T-helper 17 cell (primary cell): ENCODE data around the gene DYRK3. TPM values are rescaled to one million over a fixed set of nuclear protein-coding genes. Genes with fewer than 3 reads are reported as not detected.
A peak's percentile ranks its signal among the peaks of the same experiment; 100 is the strongest.
"Not testable (repeated sequence)": the region's sequence is repeated elsewhere in the genome, so short reads cannot be mapped to it uniquely, and the experiment has no call there.

Experiments
- ATAC-seq: fragments of 150-1000 bp; cut with Tn5 transposase; 2 replicates; pipeline ENCODE4 v1.10.0; 2021; ENCODE audit warnings: mild to moderate bottlenecking, moderate library complexity
- DNase-seq, 3 donors: peaks; one replicate each; pipeline versions ENCODE4 v3.0.0 to v3.0.0-alpha.2; 2020 to 2021
- H3K9me3 ChIP-seq: one replicate; pipeline ENCODE4 v1.7.0; 2013; ENCODE audit warnings: low read length, mild to moderate bottlenecking; ENCODE audit not compliant: control insufficient read depth, poor library complexity, severe bottlenecking
- H3K27ac Mint-ChIP-seq: one replicate; pipeline ENCODE4 v1.8.0; 2022; ENCODE audit warnings: mild to moderate bottlenecking, moderate library complexity, mixed read lengths
- H3K27me3 Mint-ChIP-seq: one replicate; pipeline ENCODE4 v1.8.0; 2022; ENCODE audit warnings: mixed read lengths
- H3K36me3 Mint-ChIP-seq: one replicate; pipeline ENCODE4 v1.8.0; 2022; ENCODE audit warnings: low read depth, mixed read lengths
- H3K4me1 Mint-ChIP-seq: one replicate; pipeline ENCODE4 v1.8.0; 2022; ENCODE audit warnings: mild to moderate bottlenecking, mixed read lengths
- H3K4me3 Mint-ChIP-seq: one replicate; pipeline ENCODE4 v1.8.0; 2022; ENCODE audit warnings: mild to moderate bottlenecking, moderate library complexity, mixed read lengths
- total RNA-seq, 4 donors: library from RNA in 2 of 4; stranded (reverse) in 2 of 4; gene quantifications; one replicate each; pipeline ENCODE4 v1.2.3 and lab custom pipeline; 2022 to 2026

Gene DYRK3
- total RNA-seq, 2 donors from 2014 or later: 3.0 to 3.6 TPM

DNA sequence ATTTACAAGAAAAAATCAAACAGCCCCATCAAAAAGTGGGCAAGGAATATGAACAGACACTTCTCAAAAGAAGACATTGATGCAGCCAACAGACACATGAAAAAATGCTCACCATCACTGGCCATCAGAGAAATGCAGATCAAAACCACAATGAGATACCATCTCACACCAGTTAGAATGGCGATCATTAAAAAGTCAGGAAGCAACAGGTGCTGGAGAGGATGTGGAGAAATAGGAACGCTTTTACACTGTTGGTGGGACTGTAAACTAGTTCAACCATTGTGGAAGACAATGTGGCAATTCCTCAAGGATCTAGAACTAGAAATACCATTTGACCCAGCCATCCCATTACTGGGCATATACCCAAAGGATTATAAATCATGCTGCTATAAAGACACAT is 6.7 kb downstream of the DYRK3 start:
- not testable (repeated sequence) for H3K4me1 Mint-ChIP-seq, H3K9me3 ChIP-seq, H3K27me3 Mint-ChIP-seq, ATAC-seq, H3K36me3 Mint-ChIP-seq, H3K27ac Mint-ChIP-seq, H3K4me3 Mint-ChIP-seq, DNase-seq

GRCh38 chr1:206643118-206643698 is 7.9 kb downstream of the DYRK3 start:
- DNase-seq: no peak
- H3K27me3 Mint-ChIP-seq: no peaks in the 10 kb centered on the region
- no peaks in the 10 kb centered on the region for H3K9me3 ChIP-seq
- H3K27ac Mint-ChIP-seq: no peak overlapping the region
- ATAC-seq: no peak
- H3K4me3 Mint-ChIP-seq: no peak overlapping the region
- peaks cover 2% of the 10 kb centered on the region for H3K36me3 Mint-ChIP-seq
- no peaks in the 10 kb centered on the region for H3K4me1 Mint-ChIP-seq

DNA sequence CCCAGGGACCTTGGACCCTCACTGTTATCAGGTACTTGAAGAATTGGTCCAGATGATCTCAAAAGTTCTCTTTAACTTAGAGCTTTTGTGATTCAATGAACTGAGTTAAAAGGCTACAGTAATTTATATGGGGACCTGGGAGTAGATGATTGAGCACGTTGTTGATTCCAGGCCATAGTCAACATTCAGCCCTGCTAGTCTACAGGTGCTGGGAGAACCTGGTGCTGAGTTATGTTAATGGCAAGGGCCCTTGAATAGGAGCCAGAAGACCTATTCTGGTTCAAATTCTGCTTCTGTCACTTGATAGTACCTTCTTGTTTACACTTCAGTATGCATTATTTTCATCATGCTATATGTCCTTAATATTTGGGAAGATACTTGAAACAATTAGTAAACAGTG is 11.2 kb downstream of the DYRK3 start:
- H3K9me3 ChIP-seq: no peaks in the 10 kb centered on the region
- ATAC-seq: no peak
- H3K27me3 Mint-ChIP-seq: no peaks in the 10 kb centered on the region
- no peak overlapping the region for H3K4me3 Mint-ChIP-seq
- no peak for DNase-seq
- H3K36me3 Mint-ChIP-seq: peaks cover 2% of the 10 kb centered on the region
- no peak overlapping the region for H3K27ac Mint-ChIP-seq
- peaks cover 5% of the 10 kb centered on the region for H3K4me1 Mint-ChIP-seq

- no peak for DNase-seq
- H3K4me1 Mint-ChIP-seq: peaks cover 5% of the 10 kb centered on the region
- H3K36me3 Mint-ChIP-seq: peaks cover 2% of the 10 kb centered on the region
- no peak overlapping the region for H3K27ac Mint-ChIP-seq
- no peaks in the 10 kb centered on the region for H3K9me3 ChIP-seq
- H3K4me3 Mint-ChIP-seq: no peak overlapping the region
- ATAC-seq: no peak
- no peaks in the 10 kb centered on the region for H3K27me3 Mint-ChIP-seq
Measured at GRCh38 chr1:206647224-206647623, 11.9 kb downstream of the DYRK3 start.

DNA sequence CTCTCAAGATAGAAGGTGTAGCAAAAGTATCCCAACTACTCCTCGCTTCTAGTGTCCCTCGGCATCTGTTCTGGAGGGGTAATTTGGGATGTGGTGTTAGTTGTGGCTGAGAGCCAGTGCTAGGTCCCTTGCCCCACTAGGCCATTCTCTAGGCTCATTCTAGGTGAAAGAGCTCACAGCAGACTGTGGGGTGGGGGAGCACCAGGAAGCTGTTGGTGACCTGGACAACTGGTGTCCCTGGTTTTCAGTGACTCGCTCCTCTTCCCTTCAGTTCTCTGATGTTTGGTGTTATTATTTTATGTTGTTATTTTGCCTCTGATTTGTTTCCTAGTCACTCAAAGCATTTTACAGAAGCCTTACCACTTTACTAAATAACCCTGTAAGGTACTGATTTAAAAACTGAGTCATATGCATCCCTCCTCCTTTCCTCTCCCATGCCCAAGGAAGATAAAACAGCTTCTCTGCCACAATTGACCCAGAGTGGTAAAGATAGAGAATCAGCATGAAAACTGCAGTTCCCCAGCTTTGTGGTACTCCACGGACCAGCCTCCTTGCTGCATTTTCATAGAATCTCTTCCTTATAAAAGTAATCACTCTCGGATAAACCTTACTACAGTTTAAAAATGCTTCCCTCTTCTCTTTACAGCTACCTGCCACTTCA is 14.1 kb downstream of the DYRK3 start:
- DNase-seq (no peak), ATAC-seq (no peak)
- no peaks in the 10 kb centered on the region for H3K9me3 ChIP-seq
- Mint-ChIP-seq H3K27me3 (no peaks in the 10 kb centered on the region), H3K27ac (peak overlapping the region; percentile 57), H3K4me3 (no peak overlapping the region), H3K4me1 (peaks cover 5% of the 10 kb centered on the region), H3K36me3 (no peaks in the 10 kb centered on the region)

DNA sequence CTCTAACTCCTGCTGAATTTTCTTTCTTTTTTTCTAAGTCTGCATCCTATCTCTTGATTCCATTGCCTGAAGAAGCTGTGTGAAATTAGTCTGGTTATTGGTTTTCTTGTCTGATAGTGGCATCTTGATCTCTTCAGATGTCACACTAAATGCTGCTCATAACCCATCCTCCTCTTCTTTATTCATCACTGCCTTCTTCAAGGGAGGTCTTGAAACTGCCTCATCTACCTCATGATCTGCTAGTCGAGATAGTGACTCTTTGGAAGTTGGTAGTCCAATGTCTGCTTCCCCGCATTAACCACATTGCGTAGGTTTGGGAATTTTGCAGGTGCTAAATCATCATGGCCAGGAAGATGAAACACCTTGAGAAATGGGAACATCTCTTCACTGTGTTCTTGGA is 15.7 kb downstream of the DYRK3 start:
- ATAC-seq (no peak), DNase-seq (no peak)
- Mint-ChIP-seq H3K27ac (no peak overlapping the region), H3K36me3 (no peaks in the 10 kb centered on the region), H3K4me3 (peak overlapping the region; percentile 65), H3K27me3 (no peaks in the 10 kb centered on the region), H3K4me1 (peaks cover 5% of the 10 kb centered on the region)
- H3K9me3 ChIP-seq: no peaks in the 10 kb centered on the region

DNA sequence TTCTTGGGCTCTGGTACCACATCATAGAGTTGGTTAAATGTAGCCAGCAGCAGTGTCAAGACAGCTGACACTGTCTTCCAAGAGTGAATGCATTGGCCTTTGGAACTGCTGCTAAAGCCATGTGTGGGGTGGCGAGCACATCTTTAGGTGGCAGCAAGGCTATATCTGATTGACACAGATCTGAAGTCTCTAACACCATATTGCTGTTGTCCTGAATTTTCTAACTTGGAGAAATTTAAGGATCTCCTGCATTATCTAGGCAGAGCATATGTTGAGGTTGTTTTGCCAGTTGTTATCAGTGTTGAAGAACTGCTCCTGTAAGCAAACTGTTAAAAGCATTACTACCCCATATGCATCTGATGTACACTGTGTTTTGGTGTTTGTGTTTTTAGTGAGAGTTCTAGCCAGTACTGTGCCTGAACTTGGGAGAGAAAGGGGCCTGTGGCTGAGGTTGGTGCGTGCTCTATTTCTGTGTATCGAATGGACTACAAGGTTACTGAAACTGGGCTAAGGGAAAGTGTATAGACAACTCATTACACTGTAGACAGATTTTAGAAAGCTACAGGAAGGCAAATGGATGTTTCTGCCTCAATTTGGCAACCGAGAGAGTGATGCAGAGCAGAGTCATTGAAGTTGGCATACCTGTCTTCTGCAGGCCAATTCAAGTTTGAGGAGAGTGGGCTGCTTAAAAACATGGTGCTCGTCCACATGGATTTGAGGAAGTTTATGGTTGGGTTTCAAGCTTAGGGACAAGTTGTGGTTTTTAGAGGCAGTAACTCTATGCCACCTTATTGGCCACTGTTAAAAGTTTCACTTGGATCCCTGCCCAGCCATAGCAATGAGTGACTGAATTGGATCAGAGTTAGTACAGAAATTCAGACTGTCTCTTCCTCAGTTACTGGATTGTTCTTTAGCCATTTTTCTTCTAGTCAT is 16.9 kb downstream of the DYRK3 start:
- DNase-seq (no peak), ATAC-seq (no peak)
- peaks cover 9% of the 10 kb centered on the region for H3K27me3 Mint-ChIP-seq

GRCh38 chr1:206653715-206654459 is 18.6 kb downstream of the DYRK3 start:
- ATAC-seq (no peak), DNase-seq (no peak)
- Mint-ChIP-seq H3K4me1 (peaks cover 11% of the 10 kb centered on the region), H3K27ac (no peak overlapping the region), H3K36me3 (no peaks in the 10 kb centered on the region), H3K27me3 (peaks cover 26% of the 10 kb centered on the region), H3K4me3 (no peak overlapping the region)
- H3K9me3 ChIP-seq: no peaks in the 10 kb centered on the region

More for the DNA sequence above, 16.9 kb downstream of the DYRK3 start:
- H3K27ac Mint-ChIP-seq: no peak overlapping the region
- no peaks in the 10 kb centered on the region for H3K9me3 ChIP-seq
- H3K4me3 Mint-ChIP-seq: no peak overlapping the region
- no peaks in the 10 kb centered on the region for H3K36me3 Mint-ChIP-seq
- peaks cover 5% of the 10 kb centered on the region for H3K4me1 Mint-ChIP-seq

GRCh38 chr1:206654828-206655227 is 19.5 kb downstream of the DYRK3 start:
- ATAC-seq (no peak), DNase-seq (no peak)
- H3K27me3 Mint-ChIP-seq: peaks cover 26% of the 10 kb centered on the region
- H3K4me3 Mint-ChIP-seq: no peak overlapping the region
- H3K9me3 ChIP-seq: no peaks in the 10 kb centered on the region
- peaks cover 7% of the 10 kb centered on the region for H3K4me1 Mint-ChIP-seq
- H3K27ac Mint-ChIP-seq: no peak overlapping the region
- H3K36me3 Mint-ChIP-seq: no peaks in the 10 kb centered on the region

GRCh38 chr1:206655471-206655882 is 20.1 kb downstream of the DYRK3 start:
- Mint-ChIP-seq H3K36me3 (no peaks in the 10 kb centered on the region), H3K27me3 (peaks cover 26% of the 10 kb centered on the region), H3K27ac (no peak overlapping the region), H3K4me3 (no peak overlapping the region), H3K4me1 (peaks cover 6% of the 10 kb centered on the region)
- no peak for ATAC-seq
- no peak for DNase-seq
- no peaks in the 10 kb centered on the region for H3K9me3 ChIP-seq

DNA sequence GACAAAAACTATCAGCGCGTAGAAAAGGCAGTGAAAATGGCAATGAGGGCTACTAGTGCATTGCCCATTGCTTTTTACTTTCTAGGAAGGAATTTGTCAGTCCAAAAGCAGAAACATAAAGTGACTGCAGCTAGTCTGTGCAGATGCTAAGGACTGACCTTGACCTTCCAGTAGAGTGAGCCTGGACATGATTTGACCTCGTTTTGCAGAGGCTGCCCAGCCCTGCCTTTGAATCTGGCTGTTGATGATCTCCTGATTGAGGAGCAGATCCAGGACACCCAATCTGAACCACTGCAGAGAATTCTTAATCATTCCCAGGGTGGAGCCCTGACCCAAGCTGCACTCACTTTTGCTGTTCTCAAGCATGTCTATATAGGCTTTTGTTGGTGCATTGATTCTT is 21.6 kb downstream of the DYRK3 start:
- no peak overlapping the region for H3K27ac Mint-ChIP-seq
- H3K4me1 Mint-ChIP-seq: peaks cover 6% of the 10 kb centered on the region
- no peak for ATAC-seq
- no peaks in the 10 kb centered on the region for H3K9me3 ChIP-seq
- no peak for DNase-seq
- peaks cover 34% of the 10 kb centered on the region for H3K27me3 Mint-ChIP-seq
- no peaks in the 10 kb centered on the region for H3K36me3 Mint-ChIP-seq
- no peak overlapping the region for H3K4me3 Mint-ChIP-seq

DNA sequence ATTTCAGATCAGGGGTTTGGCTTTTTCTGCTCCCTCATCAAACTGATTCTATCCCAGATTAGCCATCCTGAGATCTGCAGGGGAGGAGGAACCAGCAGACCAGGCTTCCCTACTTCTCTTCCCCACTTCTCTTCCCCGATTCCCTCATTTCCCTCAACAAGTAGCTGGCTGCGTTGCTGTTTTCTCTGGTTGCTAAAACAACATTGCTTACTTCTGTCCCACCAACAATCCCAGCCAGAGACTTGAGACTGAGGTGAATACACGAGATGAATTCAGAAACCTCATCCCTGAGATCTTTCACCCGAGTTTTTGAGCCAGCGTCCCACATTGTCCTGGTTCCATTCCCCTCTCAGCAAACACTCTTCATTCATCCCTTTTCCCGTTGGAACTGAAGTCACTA is 22.4 kb downstream of the DYRK3 start:
- DNase-seq: no peak
- H3K4me3 Mint-ChIP-seq: no peak overlapping the region
- H3K27ac Mint-ChIP-seq: no peak overlapping the region
- peaks cover 42% of the 10 kb centered on the region for H3K27me3 Mint-ChIP-seq
- peaks cover 1% of the 10 kb centered on the region for H3K36me3 Mint-ChIP-seq
- H3K9me3 ChIP-seq: no peaks in the 10 kb centered on the region
- no peak for ATAC-seq
- peaks cover 6% of the 10 kb centered on the region for H3K4me1 Mint-ChIP-seq
